GM20000 (cell line): Measurements from ENCODE around the gene MRPS5.
"Not testable (repeated sequence)": the region's sequence is repeated elsewhere in the genome, so short reads cannot be mapped to it uniquely, and the experiment has no call there.

Experiments used
- DNase-seq: peaks from one replicate; pipeline ENCODE4 v3.0.0; 2012; ENCODE audit warnings: low spot score
- CTCF ChIP-seq: IDR thresholded peaks from 2 replicates; pipeline ENCODE4 v1.5.1; 2012; ENCODE audit warnings: mild to moderate bottlenecking, control low read depth; ENCODE audit errors: extremely low read depth, missing control alignments

The MRPS5 gene

GRCh38 chr2:95041824-95042442, 79.7 kb downstream of the MRPS5 start:
- no peak for DNase-seq

GRCh38 chr2:95041060-95041823, 80.4 kb downstream of the MRPS5 start:
- DNase-seq: no peak
- TF ChIP-seq CTCF: no peak

More at GRCh38 chr2:95041824-95042442, 79.7 kb downstream of the MRPS5 start:
- TF ChIP-seq CTCF: no peak

- no peak for DNase-seq
- TF ChIP-seq CTCF: no peak
Observed at GRCh38 chr2:95040426-95040825, 81.2 kb downstream of the MRPS5 start.

GRCh38 chr2:95039978-95040377, 81.6 kb downstream of the MRPS5 start:
- TF ChIP-seq CTCF: no peak
- DNase-seq: no peak

- DNase-seq: no peak
- TF ChIP-seq CTCF: no peak
Observed at GRCh38 chr2:95039363-95039762, 82.2 kb downstream of the MRPS5 start.

- no peak for DNase-seq
- no peak for TF ChIP-seq CTCF
Observed at GRCh38 chr2:95038635-95039298, 82.8 kb downstream of the MRPS5 start.

GRCh38 chr2:95037841-95038585, 83.6 kb downstream of the MRPS5 start:
- DNase-seq: not testable (repeated sequence)
